Activated CD4-positive, alpha-beta T cell treated with anti-CD3 and anti-CD28 coated beads for 1 hour (primary cell): ENCODE measurements around the gene PATZ1.
A peak's percentile ranks its signal among the peaks of the same experiment; 100 is the strongest.
"Not testable (repeated sequence)": the region's sequence is repeated elsewhere in the genome, so short reads cannot be mapped to it uniquely, and the experiment has no call there.

Experiments
- DNase-seq: peaks from one replicate; pipeline ENCODE4 v3.0.0-alpha.2; 2020

The PATZ1 gene

DNA sequence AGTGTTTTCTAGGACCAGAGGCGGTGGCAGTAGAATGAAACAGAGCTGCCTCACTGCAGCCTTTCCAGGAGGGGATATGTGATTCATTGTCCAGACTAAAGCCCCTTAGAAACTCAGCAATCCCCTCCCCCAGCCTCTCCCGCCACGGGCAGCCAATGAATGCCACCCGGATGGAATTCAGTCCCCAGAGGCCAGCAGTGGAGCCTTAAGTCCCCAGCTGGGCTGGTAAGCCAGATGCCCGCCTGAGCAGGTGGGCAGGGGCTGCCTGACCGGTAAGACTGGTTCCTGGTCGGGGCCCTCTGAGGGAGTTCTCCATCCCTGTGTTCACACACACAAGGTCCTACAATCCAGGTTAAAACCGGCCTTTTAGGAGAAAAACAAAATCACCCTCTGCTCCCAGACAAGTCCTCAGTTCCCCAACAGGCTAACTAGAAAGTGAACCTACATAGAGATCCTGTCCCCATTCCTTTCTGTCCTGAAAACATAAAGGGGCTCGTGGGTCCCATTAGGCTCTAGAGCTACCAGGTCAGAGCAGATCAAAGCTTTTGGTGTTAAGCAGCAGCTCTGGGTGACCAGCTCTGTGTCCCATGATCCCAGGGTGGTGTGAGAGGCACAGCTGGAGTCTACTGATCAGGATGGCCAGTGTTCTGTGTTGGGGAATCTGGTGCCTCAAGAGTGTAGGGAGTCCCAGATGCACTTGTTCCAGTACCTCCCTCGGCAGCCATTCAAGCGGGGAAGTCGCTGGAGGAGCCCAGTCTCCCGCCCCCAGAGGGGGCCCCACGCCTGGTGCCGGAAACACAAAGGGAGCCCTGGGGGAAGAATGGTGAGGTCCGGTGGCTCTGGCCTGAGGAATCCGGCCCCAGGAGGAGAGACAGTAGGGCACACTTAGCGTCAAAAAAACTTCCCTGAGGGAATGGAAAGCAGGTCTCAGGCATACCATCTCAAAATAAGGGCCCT, 2.6 kb downstream of the PATZ1 start:
- DNase-seq = peak; percentile 12

DNA sequence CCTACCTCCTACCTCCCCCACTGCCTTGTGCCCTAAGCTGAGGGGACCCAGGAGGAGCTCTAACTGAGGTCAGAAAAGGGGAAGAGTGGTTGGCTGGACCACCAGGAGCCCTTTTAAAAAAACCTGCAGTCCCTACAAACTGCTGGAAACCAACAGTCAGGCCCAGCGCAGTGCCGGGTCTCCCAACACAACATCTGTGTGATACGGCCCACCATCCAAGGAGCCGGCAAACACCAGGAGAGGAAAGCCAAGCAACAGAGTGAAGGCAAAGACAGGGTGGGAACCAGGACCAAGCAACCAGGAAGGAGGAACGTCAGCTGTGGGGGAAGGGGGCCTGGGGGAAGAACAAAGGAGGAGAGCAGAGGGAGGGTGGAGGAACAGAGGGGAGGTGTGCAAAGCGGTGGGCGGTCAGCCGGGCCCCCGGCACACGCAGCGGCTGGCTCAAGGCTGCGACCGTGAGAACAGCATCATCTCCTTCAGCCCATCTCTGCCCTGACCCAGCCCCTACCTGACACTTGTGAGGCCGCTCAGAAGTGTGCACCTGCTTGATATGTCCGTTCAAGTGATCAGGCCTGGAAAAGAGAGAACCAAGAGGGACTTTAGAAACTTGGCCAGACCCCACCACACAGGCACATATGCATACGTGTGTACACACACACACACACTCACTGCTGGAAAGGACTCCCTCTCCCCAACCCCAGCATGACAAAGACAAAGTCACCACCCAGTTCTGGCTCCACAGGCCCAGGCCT, 3.6 kb downstream of the PATZ1 start:
- no peak for DNase-seq

DNA sequence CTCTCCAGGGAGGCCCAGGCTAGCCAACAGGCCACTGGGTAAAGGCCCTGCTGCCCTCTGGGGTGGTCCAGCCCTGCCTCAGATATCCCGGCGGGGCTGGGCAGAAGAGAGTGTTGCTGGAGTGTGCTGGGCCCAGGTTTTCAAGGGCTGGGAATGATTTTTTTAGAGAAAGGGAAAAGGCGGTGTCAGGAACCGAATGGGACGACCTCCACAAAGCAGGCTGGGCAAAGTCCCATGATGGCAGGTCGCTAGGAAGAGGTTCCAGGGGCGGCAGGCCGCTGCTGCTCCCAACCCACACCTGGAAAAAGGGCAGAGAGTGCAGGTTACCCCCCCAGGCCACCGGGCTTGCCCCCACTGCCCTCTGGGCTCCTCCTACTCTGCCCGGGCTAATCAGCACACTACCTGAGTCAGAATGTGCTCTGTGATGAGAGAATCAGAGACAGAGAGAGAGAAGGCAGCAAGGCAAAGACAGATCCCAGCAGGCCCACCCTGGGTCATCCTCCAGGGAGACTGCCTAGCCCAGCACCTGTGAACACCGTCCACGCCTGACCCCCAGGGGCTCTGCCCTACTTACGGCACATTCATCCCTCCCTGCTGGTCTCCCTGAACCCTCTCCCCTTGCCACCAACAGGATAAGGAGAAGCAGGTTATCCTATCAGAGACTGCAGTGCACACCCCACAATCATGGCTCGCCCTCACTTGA, 4.6 kb downstream of the PATZ1 start:
- no peak for DNase-seq

DNA sequence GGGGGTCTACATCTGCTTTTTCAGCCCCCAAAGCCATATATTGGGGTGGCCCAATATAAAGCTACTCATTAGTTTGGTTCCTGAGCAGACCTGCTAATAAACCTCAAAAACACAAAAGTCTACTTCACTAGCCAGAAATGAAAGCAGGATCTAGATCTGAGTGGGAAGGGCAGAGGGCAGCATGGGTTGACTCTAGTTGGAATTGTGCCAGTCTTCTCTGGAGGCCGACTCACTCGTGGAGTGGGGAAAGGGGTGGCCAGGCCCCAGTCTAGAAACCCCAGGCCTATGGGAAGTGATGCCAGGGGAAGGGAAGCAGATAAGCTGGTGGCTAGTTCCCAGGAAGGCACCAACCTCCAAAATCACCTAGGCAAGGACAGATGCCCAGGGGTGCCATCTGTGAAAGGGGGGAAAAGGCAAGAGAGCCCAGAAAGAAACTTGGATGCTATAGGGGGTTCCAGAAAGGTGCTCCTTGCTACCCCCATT, 5.3 kb downstream of the PATZ1 start:
- DNase-seq = no peak

DNA sequence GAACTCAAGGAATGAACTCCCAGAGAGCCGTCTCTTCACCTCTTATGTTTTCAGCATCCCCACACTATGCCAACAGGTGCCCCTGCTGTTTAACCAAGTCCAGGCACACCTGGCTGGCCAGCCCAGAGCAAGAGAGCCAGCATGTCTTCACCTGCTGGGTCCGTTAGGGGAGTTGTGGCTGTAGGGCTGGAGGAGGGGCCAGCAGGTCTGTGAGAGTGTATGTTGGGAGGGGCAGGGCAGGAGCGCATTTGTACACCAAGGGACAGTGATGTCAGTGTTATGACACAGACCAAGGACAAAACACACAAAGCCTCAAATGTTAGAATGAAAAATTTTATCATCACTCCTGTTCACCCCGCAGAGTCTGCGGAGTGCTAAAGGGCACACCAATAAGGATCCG, 5.8 kb downstream of the PATZ1 start:
- no peak for DNase-seq

DNA sequence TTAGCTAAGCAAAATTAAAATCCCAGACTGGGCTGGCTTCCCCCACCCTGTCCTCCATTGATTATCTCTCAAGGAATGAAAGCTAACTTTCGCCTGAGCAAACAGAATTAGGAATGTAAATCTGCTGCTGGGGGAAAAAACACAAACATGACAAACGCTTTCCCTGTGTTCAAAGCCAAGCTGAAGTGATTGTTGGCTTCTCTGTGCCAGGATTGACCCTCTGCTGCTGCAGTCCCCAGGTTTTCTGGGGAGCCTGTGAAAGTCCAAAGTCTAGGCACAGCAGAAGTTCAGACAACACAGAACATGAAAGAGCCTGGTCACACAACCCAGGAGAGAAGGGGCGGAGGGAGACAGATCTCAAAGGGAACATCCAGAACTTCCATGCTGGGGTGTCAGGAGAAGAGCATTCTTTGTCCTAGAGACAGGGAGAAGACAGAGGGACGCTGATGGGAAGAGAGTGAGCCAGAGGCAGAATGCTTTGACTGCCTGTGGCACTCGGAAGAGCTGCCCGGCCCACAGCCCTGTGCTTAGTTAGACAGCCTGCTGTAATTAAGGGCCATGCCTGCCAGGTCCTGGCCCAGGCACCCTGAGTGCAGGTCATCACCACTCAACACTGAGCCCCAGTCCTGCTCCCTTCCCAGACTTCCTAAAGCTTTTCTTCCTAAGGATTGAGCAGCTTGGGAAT, 6.9 kb downstream of the PATZ1 start:
- DNase-seq = no peak

DNA sequence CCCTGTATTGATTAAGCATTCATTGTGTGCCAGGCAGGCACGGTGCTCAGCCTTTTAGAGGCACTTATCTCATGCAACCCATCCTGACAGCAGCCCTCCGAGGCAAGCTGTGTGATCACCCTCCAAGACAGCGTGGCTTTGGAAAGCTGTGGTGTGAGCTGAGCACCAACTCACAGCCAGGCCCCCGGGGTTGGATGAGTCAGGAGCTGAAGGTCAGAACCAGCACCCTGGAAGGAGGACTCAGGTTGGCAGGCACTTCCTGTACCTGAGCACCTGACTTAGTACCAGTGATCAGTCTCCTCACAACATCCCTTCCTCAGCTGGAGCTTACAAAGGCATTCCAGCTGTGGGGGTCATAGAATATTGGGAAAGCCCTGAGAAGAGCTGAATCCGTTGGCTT, 9.0 kb downstream of the PATZ1 start:
- no peak for DNase-seq

DNA sequence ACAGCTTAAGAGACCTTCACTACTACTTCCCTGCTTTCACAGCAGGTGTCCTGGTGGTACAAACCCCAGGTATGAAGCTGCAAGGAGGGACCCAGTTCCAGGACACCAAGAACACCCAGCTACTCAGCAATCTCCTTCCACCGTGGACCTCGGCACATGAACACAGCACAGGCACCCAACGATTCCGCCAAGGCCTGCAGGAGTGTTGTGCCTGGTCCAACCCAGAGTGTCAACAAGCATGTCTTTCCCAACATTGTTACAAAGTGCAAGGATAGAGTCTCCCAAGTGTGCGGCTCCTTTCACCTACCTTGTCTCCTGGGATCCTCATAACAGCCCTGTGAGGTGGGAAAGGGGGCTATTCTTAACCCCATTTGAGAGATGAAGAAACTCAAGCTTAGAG, 11.8 kb downstream of the PATZ1 start:
- DNase-seq = no peak

DNA sequence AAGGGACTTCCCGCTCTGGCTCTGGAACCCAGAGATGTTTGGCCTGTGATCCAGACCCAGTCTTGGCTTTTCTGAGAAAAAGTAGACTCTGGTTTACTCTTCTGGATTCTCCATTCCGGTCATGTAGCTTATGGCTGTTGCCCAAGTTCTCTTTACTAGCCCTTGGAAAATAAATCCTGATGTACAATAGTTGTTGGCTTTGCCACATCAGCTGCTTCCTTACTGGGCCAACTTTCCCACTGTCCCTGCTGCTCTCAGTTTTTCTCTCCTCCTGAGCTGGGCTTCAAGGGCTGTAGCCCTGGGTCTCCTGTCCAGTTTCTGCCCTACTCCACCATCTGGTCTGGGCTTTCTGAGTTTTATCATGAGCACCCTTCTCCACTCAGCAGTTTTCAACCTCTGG, 12.5 kb downstream of the PATZ1 start:
- no peak for DNase-seq

DNA sequence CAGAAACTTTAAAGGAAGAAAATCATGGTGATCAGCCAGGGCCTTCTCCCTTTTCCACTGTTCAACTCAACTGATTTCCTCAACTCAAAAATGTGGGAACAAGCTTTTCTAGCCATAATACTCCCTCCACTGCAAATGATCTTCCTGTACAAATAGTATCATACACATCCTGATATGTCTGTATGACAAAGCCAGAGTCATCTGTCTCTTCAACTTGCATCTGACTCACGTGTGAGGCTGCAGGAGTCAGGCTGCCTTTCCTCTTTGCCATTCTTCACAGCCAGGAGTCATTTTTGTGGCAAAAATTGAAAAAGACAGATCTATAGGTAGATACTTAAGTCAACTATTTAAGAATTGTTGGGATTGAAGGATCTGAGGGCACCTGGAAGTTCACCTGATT, 13.3 kb downstream of the PATZ1 start:
- DNase-seq = no peak

DNA sequence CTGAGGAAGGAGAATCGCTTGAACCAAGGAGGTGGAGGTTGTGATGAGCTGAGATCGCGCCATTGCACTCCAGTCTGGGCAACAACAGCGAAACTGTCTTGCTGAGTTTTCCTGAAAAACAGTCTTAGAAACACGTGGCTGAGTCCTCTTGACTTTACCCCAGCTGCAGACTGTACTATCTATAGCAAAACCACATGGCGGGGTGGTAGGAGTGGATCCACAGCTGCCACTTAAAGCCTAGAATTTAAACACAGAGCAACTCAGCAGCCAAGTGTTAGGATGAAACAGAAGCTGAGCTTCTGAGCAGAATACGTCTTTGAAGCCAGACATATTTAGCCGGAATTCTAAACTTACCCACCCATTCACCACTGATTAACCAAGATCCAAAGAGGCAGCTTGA, 14.1 kb downstream of the PATZ1 start:
- DNase-seq = no peak

DNA sequence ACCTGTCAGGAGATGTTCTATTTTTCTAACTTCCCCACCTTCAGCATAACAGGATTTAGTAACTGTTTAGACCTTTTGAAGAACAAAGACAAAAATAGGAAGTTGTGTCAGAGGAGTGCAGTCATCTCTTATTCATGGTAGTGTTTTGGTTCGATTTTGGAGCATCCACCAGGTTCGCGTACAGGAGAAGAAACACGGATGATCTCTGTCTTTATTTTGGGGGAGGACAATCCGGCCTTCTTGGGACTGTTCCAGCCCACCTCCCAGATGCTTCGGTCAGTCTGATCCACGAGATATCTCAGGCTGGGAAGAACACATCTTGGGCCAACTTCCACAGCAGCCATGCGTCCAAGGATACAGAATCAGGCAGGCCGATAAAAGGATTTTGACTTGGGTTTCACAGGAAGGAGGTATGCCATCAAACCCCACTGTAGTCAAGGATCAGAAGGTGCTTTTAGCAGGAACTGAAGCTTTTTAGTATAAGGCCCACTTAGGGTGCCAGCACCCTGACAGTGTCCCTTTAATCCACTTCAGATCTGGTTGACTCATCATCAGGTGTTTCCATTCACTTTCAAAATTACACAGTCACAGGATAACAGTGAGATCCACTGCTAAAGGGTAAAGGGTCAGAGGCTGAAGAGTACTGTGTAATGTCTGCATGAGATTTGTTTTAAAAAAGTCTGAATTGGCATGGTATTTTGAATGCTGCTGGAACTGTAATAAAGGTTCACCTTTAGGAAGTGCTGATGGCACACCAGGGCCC, 16.5 kb downstream of the PATZ1 start:
- no peak for DNase-seq

DNA sequence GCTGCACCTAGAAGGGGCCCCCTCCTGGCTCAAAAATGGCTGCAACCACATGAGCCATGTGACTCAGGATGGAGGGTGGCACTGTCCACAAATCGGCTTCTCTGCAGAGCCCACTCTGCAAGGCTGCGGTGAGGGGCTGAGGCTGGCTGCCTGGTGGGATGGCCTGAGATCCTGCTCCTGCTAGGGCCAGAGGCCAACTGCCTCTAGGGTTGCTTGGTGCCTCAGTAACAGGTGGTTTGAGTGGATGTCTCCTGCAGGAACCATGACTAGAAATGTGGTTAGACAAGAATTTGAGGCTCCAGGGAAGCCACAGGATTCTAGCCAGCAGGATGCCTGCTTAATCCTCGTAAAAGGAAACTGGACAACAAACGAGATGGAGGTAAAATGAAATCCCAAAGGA, 17.1 kb downstream of the PATZ1 start:
- DNase-seq = no peak

DNA sequence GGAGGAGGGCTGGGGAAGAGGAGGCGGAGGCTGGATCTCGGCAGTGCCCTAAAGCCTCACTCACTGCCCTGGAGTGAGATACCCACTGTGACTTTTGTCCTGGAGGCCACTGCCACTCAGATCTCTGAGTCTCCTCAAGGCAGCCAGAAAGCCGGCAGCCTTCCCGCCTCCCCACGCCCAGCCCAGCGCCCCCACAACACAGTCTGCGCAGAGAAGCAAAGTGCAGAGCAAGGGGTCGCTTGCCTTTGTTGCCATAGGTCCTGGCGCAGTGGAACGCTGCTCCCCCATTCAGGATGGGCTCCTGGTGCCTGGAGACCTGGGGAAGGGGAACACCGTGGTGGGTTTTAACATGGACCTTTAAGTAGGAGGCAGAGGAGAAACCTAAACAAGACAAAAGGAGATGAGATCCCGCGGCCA, 17.6 kb downstream of the PATZ1 start:
- no peak for DNase-seq

DNA sequence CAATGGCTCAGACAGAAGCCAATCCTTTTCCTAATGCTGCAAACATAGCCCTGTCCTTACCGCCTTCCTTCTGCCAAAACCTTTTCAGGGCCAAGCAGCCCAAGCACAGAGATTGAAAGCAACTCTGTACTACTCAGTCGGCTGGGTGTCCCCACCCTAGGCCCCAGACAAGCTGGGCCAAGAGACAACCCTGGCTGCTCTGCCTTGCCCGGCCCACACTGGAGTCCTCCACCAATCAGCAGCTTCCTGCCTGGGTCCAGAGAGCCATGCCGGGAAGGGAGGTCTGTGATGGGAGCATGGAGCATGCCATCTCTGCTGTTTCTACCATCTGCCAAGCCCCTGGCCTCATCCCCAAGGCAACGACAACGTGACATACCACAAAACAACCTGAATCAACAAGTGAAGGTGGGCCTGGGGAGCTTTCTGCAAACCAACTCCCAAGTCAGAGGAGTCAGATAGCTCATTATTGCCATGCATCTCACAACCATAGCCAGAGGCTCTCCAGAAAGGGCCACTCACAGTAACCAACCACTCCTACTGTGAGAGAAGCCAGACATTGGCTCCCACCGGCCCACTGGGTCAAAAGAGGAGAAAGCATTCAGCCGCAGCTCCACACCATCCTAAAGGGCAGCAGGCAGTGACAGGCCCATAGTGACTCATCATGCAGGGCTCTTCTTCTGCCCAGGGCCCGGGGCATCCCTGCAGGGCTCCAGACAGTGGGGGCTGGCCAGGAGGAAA, 18.2 kb downstream of the PATZ1 start:
- no peak for DNase-seq

DNA sequence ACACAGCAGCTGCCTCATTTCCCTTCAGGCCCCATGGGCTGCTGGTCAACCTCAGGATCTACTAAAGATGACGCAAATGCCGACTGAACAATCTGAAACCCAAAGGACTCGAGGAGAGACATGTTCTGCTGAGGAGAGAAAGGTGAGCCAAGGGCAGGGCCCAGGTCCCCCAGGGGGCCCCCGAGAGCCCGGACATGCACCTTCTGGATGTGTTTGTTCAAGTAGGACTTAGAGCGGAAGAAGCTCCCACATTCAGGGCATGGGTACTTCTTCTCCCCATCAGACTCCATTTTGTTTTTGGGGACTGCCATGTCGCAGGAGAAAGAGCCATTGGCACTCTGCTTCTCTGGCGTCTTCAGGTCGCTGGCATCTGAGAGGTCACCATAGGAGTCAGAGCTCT, 19.3 kb downstream of the PATZ1 start:
- no peak for DNase-seq

DNA sequence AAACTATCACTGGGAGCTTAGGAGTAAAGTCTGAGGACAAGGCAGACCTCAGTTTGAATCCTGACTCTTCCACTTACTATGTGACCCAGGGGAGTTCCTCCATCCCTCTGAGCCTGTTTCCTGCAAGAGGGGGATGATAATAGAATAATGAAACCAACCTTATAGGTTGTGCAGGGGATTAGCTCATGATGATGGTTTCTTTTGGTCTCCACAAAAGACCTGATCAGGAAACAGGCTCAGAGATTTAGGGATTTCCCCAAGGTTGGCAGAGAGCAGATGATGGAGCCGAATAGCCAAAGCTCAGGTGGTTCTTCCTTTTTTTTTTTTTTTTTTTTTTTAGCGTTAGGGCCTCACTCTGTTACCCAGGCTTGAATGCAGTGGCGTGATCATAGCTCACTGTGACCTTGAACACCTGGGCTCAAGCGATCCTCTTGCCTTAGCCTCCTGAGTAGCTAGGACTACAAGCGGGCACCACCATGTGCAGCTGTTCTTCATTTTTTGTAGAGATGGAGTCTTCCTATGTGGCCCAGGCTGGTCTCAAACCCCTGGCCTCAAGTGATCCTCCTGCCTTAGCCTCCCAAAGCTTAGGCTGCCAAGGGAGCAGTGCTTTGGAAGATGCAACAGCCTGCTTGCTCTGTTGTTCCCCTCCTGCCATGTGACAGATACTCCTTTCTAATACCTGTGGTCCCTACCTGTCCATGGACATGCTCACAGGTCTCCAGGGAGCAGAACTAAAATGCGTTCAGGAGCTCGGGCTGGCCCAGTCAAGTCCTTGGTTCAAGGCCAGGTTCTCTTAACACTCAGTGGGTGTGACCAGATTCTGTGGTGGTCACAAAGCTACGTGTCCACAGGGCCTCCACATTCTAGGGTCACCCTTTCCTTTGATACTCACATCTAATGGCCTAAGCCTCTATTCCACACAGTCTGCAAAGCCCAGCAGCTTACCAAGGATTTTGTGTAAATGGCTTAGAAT, 22.3 kb downstream of the PATZ1 start:
- no peak for DNase-seq

DNA sequence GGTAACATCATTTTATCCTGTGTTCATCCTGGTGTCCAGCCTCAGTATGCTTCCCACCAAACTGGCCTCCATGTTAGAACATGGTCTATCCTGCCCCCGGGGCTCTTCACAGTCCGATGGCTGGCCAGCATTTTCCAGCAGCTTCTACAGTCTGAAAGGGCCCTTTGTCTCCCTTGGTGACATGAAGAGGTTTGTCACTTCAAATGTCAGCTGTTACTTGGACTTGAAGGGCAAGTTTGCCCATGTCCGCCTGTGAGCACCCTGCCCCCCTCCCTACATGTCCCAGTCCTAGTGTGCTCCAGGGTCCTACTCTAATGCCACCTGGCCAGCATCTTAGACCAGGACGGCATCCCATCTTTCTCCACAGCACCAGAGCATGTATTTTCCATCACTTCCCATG, 24.7 kb downstream of the PATZ1 start:
- DNase-seq = no peak

DNA sequence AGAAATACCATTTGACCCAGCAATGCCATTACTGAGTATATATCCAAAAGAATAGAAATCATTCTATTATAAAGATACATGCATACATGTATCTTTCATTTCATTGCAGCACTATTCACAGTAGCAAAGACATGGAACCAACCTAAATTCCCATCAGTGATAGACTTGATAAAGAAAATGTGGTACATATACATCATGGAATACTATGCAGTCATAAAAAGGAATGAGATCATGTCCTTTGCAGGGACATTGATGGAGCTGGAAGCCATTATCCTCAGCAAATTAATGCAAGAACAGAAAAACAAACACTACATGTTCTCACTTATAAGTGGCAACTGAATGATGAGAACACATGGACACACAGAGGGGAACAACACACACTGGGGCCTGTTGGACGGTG, 31.9 kb downstream of the PATZ1 start:
- not testable (repeated sequence) for DNase-seq
